GM12878 (cell line): Measurements from ENCODE around the gene ZNF701. TPM values are rescaled to one million over a fixed set of nuclear protein-coding genes. Genes with fewer than 3 reads are reported as not detected.

Experiments
- ATAC-seq: fragments of 200-7000 bp; cut with Tn5 transposase; 3 replicates; pipeline ENCODE4 v1.9.1; 2020; ENCODE audit warnings: mild to moderate bottlenecking, moderate library complexity
- BruUV-seq: library from RNA; stranded (reverse); fragments of 400-500 nt; replicated peaks from 2 replicates; lab custom pipeline; 2021; lab: Mats Ljungman, UMichigan
- CTCF ChIA-PET: fragments of 300-600 bp; sonication (Branson Sonifier 250); formaldehyde crosslinking; extraction: SDS; loops from one replicate; lab custom pipeline; 2021; ENCODE audit warnings: inconsistent platforms; lab: Yijun Ruan, JAX
- POLR2A ChIA-PET: fragments of 350-600 bp; formaldehyde crosslinking; extraction: SDS; loops from one replicate; lab custom pipeline; 2021; ENCODE audit warnings: inconsistent platforms; lab: Charles Lee
- RAD21 ChIA-PET: fragments of 300-600 bp; sonication (Branson Sonifier 250); formaldehyde crosslinking; loops from one replicate; lab custom pipeline; 2023; ENCODE audit warnings: antibody characterized with exemption; ENCODE audit not compliant: unreplicated experiment; lab: Charles Lee
- SMC1A ChIA-PET: fragments of 300-600 bp; sonication (Branson Sonifier 250); formaldehyde crosslinking; loops from one replicate; lab custom pipeline; 2023; ENCODE audit not compliant: unreplicated experiment, uncharacterized antibody; lab: Charles Lee
- DNase-seq: peaks from one replicate; pipeline ENCODE4 v3.0.0-alpha.2; 2011; ENCODE audit warnings: low read depth, low spot score
- FAIRE-seq: peaks from 3 replicates; lab custom pipeline; 2011; peaks lifted over from hg19 to GRCh38; lab: Jason Lieb, UNC
- H2AFZ ChIP-seq: 2 replicates; pipeline ENCODE4 v1.6.0; 2011; ENCODE audit warnings: low read depth, low read length, control low read depth; ENCODE audit not compliant: control insufficient read depth
- H3K27ac ChIP-seq: 2 replicates; pipeline ENCODE4 v1.5.1; 2011; ENCODE audit warnings: control low read depth; ENCODE audit not compliant: control insufficient read depth, insufficient read depth
- H3K27me3 ChIP-seq, 2 experiments: replicated peaks in 1 of 2; 2 replicates each; pipeline versions ENCODE4 v1.6.0 to v1.6.1; 2011; ENCODE audit warnings: low read length in 1 of 2; ENCODE audit not compliant: control insufficient read depth in 2 of 2, insufficient read depth in 2 of 2
- H3K36me3 ChIP-seq, 2 experiments: 2 replicates each; pipeline ENCODE4 v1.5.1; 2011; ENCODE audit warnings: low read length in 1 of 2; ENCODE audit not compliant: control insufficient read depth in 2 of 2, insufficient read depth in 2 of 2
- H3K4me1 ChIP-seq: 2 replicates; pipeline ENCODE4 v1.6.1; 2011; ENCODE audit warnings: mild to moderate bottlenecking, low read length, moderate library complexity, mixed read lengths; ENCODE audit not compliant: control insufficient read depth, insufficient read depth
- H3K4me2 ChIP-seq: 2 replicates; pipeline ENCODE4 v1.6.0; 2011; ENCODE audit warnings: control low read depth; ENCODE audit not compliant: control insufficient read depth, insufficient read depth
- H3K4me3 ChIP-seq: fragments of 200-600 bp; sonication (generic); 2 replicates; pipeline ENCODE4 v1.5.1; 2016
- H3K79me2 ChIP-seq: 2 replicates; pipeline ENCODE4 v1.6.0; 2011; ENCODE audit warnings: low read length; ENCODE audit not compliant: control insufficient read depth, insufficient read depth
- H3K9ac ChIP-seq: 2 replicates; pipeline ENCODE4 v1.8.0; 2011; ENCODE audit warnings: low read length, control low read depth, mixed read lengths; ENCODE audit not compliant: control insufficient read depth, insufficient read depth
- H3K9me3 ChIP-seq: replicated peaks from 3 replicates; pipeline ENCODE4 v1.5.1; 2011; ENCODE audit warnings: mild to moderate bottlenecking, low read length; ENCODE audit not compliant: control insufficient read depth, insufficient read depth
- H4K20me1 ChIP-seq: 2 replicates; pipeline ENCODE4 v1.6.0; 2011; ENCODE audit not compliant: control insufficient read depth, insufficient read depth
- ETV6 ChIP-seq, 2 experiments: fragments of 450-650 bp in 1 of 2; IDR thresholded peaks in 1 of 2; conservative IDR thresholded peaks in 1 of 2; 2 replicates each; pipeline ENCODE4 v1.6.1; 2014; ENCODE audit warnings: antibody characterized with exemption in 1 of 2, borderline replicate concordance in 1 of 2, low read depth in 1 of 2, mild to moderate bottlenecking in 1 of 2, moderate library complexity in 1 of 2
- RUNX3 ChIP-seq: IDR thresholded peaks from 2 replicates; pipeline ENCODE4 v1.6.1; 2012; ENCODE audit warnings: low read length, inconsistent platforms
- SRF ChIP-seq, 2 experiments: IDR thresholded peaks; 2 replicates each; pipeline ENCODE4 v1.6.1; 2011; ENCODE audit warnings: low read depth in 2 of 2, low read length in 2 of 2, mild to moderate bottlenecking in 1 of 2, moderate library complexity in 1 of 2
- WGBS: methylation state at CpG from one replicate; pipeline ENCODE4 v1.1.6; 2016; ENCODE audit warnings: low lambda C conversion rate; ENCODE audit not compliant: insufficient replicate concordance, insufficient coverage; ENCODE audit errors: missing lambda C conversion rate; 5-methylcytosine and 5-hydroxymethylcytosine counted together
- in situ Hi-C: fragments of 300-500 bp; cut with MboI; formaldehyde crosslinking; loops from 9 replicates; pipeline ENCODE4 v1.14.3; 2018; ENCODE audit warnings: mixed read lengths
- intact Hi-C: fragments of 100-400 bp; cut with micrococcal nuclease; formaldehyde crosslinking; loops from one replicate; pipeline ENCODE4 v1.14.2; 2022; ENCODE audit not compliant: unreplicated experiment
- polyA plus RNA-seq, 11 experiments: library from polyadenylated mRNA; depleted of rRNA in 4 of 11; unstranded in 6 of 11; stranded (reverse) in 5 of 11; fragments of >200 nt; fragmentation: Nextera tagmentation in 4 of 11; fragmentation: Illumina TruSeq in 1 of 11; extraction: Ambion mirVana in 4 of 11; extraction: Trizol in 1 of 11; gene quantifications; 1 replicate in 1 of 11; 2 replicates in 10 of 11; pipeline versions ENCODE4 v1.2.1 to v1.2.3, GENCODE V29; 2011 to 2016; ENCODE audit warnings: inconsistent platforms in 2 of 11, missing spikeins in 2 of 11, low read depth in 1 of 11
- small RNA-seq: library from RNA; depleted of rRNA; stranded (forward); fragments of <200 nt; gene quantifications from one replicate; pipeline ENCODE3, GENCODE V24; 2014
- total RNA-seq, 4 experiments: library from RNA; depleted of rRNA in 3 of 4; stranded (reverse); fragments of >200 nt in 3 of 4; fragmentation: Illumina TruSeq in 1 of 4; extraction: Trizol in 1 of 4; gene quantifications; 2 replicates each; pipeline versions ENCODE4 v1.2.1 to v1.2.3, GENCODE V29; 2013 to 2021
- TF ChIP-seq, protein P1 (sequence below): IDR thresholded peaks from 2 replicates; pipeline ENCODE4 v1.6.1; 2012; ENCODE audit warnings: mild to moderate bottlenecking, low read depth, low read length

ZNF701 gene
- total and polyA plus RNA-seq, 10 of the 15 experiments (the other 5 are each of a cell fraction or from before 2014, with no cell fraction given) = 3.1 to 18.1 (median 8.0) TPM

DNA sequence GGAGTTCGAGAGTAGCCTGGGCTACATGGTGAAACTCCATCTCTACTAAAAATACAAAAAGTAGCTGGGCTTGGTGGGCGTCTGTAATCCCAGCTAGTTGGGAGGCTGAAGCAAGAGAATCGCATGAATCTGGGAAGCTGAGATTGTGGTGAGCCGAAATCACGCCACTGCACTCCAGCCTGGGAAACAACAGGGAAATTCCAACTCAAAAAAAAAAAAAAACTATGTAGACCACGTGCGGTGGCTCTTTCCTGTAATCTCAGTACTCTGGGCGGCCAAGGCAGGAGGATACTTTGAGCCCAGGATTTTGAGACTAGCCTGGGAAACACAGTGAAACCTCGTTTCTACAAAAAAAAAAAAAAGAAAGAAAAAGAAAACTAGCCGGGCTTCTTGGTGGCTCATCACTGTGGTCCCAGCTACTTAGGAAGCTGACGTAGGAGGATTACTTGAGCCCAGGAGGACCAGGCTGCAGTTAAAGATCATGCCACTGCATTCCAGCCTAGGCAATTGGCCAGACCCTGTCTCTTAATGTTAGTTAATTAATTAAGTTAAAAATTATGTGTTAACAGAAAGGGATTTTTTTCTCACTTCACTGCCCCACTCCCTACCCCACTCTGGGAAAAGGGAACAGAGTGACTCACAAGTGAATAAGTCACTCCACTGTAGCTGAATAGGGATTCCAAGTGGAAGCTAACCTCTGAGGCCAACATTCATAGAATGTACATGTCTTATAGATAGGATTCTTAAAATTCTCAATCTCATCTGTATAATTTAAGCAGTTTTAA is 65.9 kb downstream of the ZNF701 start:
- CTCF ChIA-PET = interaction anchor here (0.9 kb wide), 1 partner anchor 13 kb away, joined by 3 read pairs; no protein-coding TSS in a partner anchor
- intact Hi-C loops = loop anchor here (5.0 kb wide), 1 partner anchor 99 kb away; no protein-coding TSS in a partner anchor

More for the DNA sequence above, 65.9 kb downstream of the ZNF701 start:
- no peaks in the 10 kb centered on the region for H4K20me1 ChIP-seq
- POLR2A ChIA-PET = no interaction called here
- DNase-seq = no peak
- TF ChIP-seq, protein P1, sequence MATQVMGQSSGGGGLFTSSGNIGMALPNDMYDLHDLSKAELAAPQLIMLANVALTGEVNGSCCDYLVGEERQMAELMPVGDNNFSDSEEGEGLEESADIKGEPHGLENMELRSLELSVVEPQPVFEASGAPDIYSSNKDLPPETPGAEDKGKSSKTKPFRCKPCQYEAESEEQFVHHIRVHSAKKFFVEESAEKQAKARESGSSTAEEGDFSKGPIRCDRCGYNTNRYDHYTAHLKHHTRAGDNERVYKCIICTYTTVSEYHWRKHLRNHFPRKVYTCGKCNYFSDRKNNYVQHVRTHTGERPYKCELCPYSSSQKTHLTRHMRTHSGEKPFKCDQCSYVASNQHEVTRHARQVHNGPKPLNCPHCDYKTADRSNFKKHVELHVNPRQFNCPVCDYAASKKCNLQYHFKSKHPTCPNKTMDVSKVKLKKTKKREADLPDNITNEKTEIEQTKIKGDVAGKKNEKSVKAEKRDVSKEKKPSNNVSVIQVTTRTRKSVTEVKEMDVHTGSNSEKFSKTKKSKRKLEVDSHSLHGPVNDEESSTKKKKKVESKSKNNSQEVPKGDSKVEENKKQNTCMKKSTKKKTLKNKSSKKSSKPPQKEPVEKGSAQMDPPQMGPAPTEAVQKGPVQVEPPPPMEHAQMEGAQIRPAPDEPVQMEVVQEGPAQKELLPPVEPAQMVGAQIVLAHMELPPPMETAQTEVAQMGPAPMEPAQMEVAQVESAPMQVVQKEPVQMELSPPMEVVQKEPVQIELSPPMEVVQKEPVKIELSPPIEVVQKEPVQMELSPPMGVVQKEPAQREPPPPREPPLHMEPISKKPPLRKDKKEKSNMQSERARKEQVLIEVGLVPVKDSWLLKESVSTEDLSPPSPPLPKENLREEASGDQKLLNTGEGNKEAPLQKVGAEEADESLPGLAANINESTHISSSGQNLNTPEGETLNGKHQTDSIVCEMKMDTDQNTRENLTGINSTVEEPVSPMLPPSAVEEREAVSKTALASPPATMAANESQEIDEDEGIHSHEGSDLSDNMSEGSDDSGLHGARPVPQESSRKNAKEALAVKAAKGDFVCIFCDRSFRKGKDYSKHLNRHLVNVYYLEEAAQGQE = no peak
- TF ChIP-seq ETV6 (conservative IDR thresholded peaks at IDR 0.05 in 1 of 2, IDR thresholded peaks at IDR 0.05 in 1 of 2; ENCODE audit: borderline replicate concordance in 1 of 2, low read depth in 1 of 2) (no peak), SRF (IDR thresholded peaks at IDR 0.05; ENCODE audit: low read depth in 2 of 2, low read length in 2 of 2) (no peak), RUNX3 (no peak)
- no peak overlapping the region for H3K9ac ChIP-seq
- no peaks in the 10 kb centered on the region for H3K4me1 ChIP-seq
- no peak for ATAC-seq
- no peak for FAIRE-seq
- no peak overlapping the region for H3K4me2 ChIP-seq
- no peaks in the 10 kb centered on the region; the same call in 1 of the 2 replicates for H3K79me2 ChIP-seq
- WGBS = 94% methylated on average over 9 of the region's 11 CpGs
- no peak overlapping the region for H2AFZ ChIP-seq
- no TSS peak for BruUV-seq
- H3K9me3 ChIP-seq = peaks cover 2% of the 10 kb centered on the region; the same call in 1 of the 3 replicates
- H3K27ac ChIP-seq = no peak overlapping the region
- no peak overlapping the region for H3K4me3 ChIP-seq
- SMC1A ChIA-PET = interaction anchor here (0.6 to 1.2 kb wide), 3 partner anchors 33 to 156 kb away, joined by 3 read pairs; no protein-coding TSS in a partner anchor
- H3K36me3 ChIP-seq = no peaks in the 10 kb centered on the region; a peak in 2 of 4 replicates
- H3K27me3 ChIP-seq = no peaks in the 10 kb centered on the region
- in situ Hi-C loops = no loop called here
- RAD21 ChIA-PET = interaction anchor here (1.1 kb wide), 1 partner anchor 53 kb away, joined by 3 read pairs; no protein-coding TSS in a partner anchor

Small RNA genes within 50 kb of the gene (small RNA-seq; reads per million reads assigned to genes)
- not detected for gene RPL39P34

Other genes with a start within 250 kb of the ZNF701 start
Only the 7 nearest of the 9 such genes appear.
- 14.3 and 14.4 TPM in 2 replicates for gene ZNF880, start 200.4 kb upstream of the ZNF701 start, total RNA-seq (2014; rRNA removed)
- 23.6 and 28.3 TPM in 2 replicates for gene ZNF880, start 200.4 kb upstream of the ZNF701 start, total RNA-seq (2014; rRNA removed; fragmentation: Illumina TruSeq; extraction: Trizol)
- 14.4 and 14.7 TPM in 2 replicates for gene ZNF880, start 200.4 kb upstream of the ZNF701 start, total RNA-seq (2021)
- gene ZNF880, start 200.4 kb upstream of the ZNF701 start, polyA plus RNA-seq (2011; rRNA removed) = 15.9 and 19.6 TPM in 2 replicates
- gene ZNF880, start 200.4 kb upstream of the ZNF701 start, polyA plus RNA-seq (2014; fragmentation: Illumina TruSeq; extraction: Trizol) = 22.4 and 35.8 TPM in 2 replicates
- gene ZNF880, start 200.4 kb upstream of the ZNF701 start, polyA plus RNA-seq (2014; fragmentation: Nextera tagmentation; extraction: Ambion mirVana) = 10 to 100 TPM; 43.1 to 45.2 TPM
- gene ZNF880, start 200.4 kb upstream of the ZNF701 start, polyA plus RNA-seq (2014; rRNA removed) = 17.2 and 19.8 TPM in 2 replicates
- gene ZNF880, start 200.4 kb upstream of the ZNF701 start, polyA plus RNA-seq (2016; fragmentation: Nextera tagmentation; extraction: Ambion mirVana) = 10 to 100 TPM; 21.4 to 23.3 TPM
- 4.9 and 6.7 TPM in 2 replicates for gene ZNF528, start 172.4 kb upstream of the ZNF701 start, total RNA-seq (2014; rRNA removed)
- 9.6 and 10.6 TPM in 2 replicates for gene ZNF528, start 172.4 kb upstream of the ZNF701 start, total RNA-seq (2014; rRNA removed; fragmentation: Illumina TruSeq; extraction: Trizol)
- gene ZNF528, start 172.4 kb upstream of the ZNF701 start, total RNA-seq (2021) = 5.5 and 7.0 TPM in 2 replicates
- 1.7 and 2.1 TPM in 2 replicates for gene ZNF528, start 172.4 kb upstream of the ZNF701 start, polyA plus RNA-seq (2011; rRNA removed)
- gene ZNF528, start 172.4 kb upstream of the ZNF701 start, polyA plus RNA-seq (2014; fragmentation: Illumina TruSeq; extraction: Trizol) = 11.9 and 14.3 TPM in 2 replicates
- gene ZNF528, start 172.4 kb upstream of the ZNF701 start, polyA plus RNA-seq (2014; fragmentation: Nextera tagmentation; extraction: Ambion mirVana) = 1 to 10 TPM; 2.9 to 6.3 TPM
- 5.9 and 10.8 TPM in 2 replicates for gene ZNF528, start 172.4 kb upstream of the ZNF701 start, polyA plus RNA-seq (2014; rRNA removed)
- 1 to 10 TPM; 5.7 to 8.2 TPM for gene ZNF528, start 172.4 kb upstream of the ZNF701 start, polyA plus RNA-seq (2016; fragmentation: Nextera tagmentation; extraction: Ambion mirVana)
- not detected in 2 replicates for gene ZNF534, start 141.1 kb upstream of the ZNF701 start, total RNA-seq (2014; rRNA removed)
- not detected in 2 replicates for gene ZNF534, start 141.1 kb upstream of the ZNF701 start, total RNA-seq (2014; rRNA removed; fragmentation: Illumina TruSeq; extraction: Trizol)
- not detected in 2 replicates for gene ZNF534, start 141.1 kb upstream of the ZNF701 start, total RNA-seq (2021)
- not detected in 2 replicates for gene ZNF534, start 141.1 kb upstream of the ZNF701 start, polyA plus RNA-seq (2011; rRNA removed)
- gene ZNF534, start 141.1 kb upstream of the ZNF701 start, polyA plus RNA-seq (2014; fragmentation: Illumina TruSeq; extraction: Trizol) = not detected in 2 replicates
- gene ZNF534, start 141.1 kb upstream of the ZNF701 start, polyA plus RNA-seq (2014; fragmentation: Nextera tagmentation; extraction: Ambion mirVana) = not detected
- gene ZNF534, start 141.1 kb upstream of the ZNF701 start, polyA plus RNA-seq (2014; rRNA removed) = not detected in 2 replicates
- under 1 TPM; 0.39 to 0.79 TPM for gene ZNF534, start 141.1 kb upstream of the ZNF701 start, polyA plus RNA-seq (2016; fragmentation: Nextera tagmentation; extraction: Ambion mirVana)
- gene ZNF578, start 116.7 kb upstream of the ZNF701 start, total RNA-seq (2014; rRNA removed) = not detected in 2 replicates
- gene ZNF578, start 116.7 kb upstream of the ZNF701 start, total RNA-seq (2014; rRNA removed; fragmentation: Illumina TruSeq; extraction: Trizol) = 0.13 TPM in 1 of 2 replicates, not detected in the other
- 0.10 TPM in 1 of 2 replicates, not detected in the other for gene ZNF578, start 116.7 kb upstream of the ZNF701 start, total RNA-seq (2021)
- 0.04 TPM in 1 of 2 replicates, not detected in the other for gene ZNF578, start 116.7 kb upstream of the ZNF701 start, polyA plus RNA-seq (2011; rRNA removed)
- gene ZNF578, start 116.7 kb upstream of the ZNF701 start, polyA plus RNA-seq (2014; fragmentation: Illumina TruSeq; extraction: Trizol) = 0.03 and 0.18 TPM in 2 replicates
- under 1 TPM in 1 of 2 experiments, not detected in 1; 0.14 TPM for gene ZNF578, start 116.7 kb upstream of the ZNF701 start, polyA plus RNA-seq (2014; fragmentation: Nextera tagmentation; extraction: Ambion mirVana)
- 0.24 TPM in 1 of 2 replicates, not detected in the other for gene ZNF578, start 116.7 kb upstream of the ZNF701 start, polyA plus RNA-seq (2014; rRNA removed)
- under 1 TPM in 1 of 2 experiments, not detected in 1; 0.43 TPM for gene ZNF578, start 116.7 kb upstream of the ZNF701 start, polyA plus RNA-seq (2016; fragmentation: Nextera tagmentation; extraction: Ambion mirVana)
- 8.9 and 10.5 TPM in 2 replicates for gene ZNF808, start 42.6 kb upstream of the ZNF701 start, total RNA-seq (2014; rRNA removed)
- gene ZNF808, start 42.6 kb upstream of the ZNF701 start, total RNA-seq (2014; rRNA removed; fragmentation: Illumina TruSeq; extraction: Trizol) = 16.4 and 16.7 TPM in 2 replicates
- gene ZNF808, start 42.6 kb upstream of the ZNF701 start, total RNA-seq (2021) = 13.8 and 20.2 TPM in 2 replicates
- gene ZNF808, start 42.6 kb upstream of the ZNF701 start, polyA plus RNA-seq (2011; rRNA removed) = 17.2 and 25.8 TPM in 2 replicates
- gene ZNF808, start 42.6 kb upstream of the ZNF701 start, polyA plus RNA-seq (2014; fragmentation: Illumina TruSeq; extraction: Trizol) = 7.8 and 8.6 TPM in 2 replicates
- 1 to 10 TPM; 2.1 to 3.7 TPM for gene ZNF808, start 42.6 kb upstream of the ZNF701 start, polyA plus RNA-seq (2014; fragmentation: Nextera tagmentation; extraction: Ambion mirVana)
- gene ZNF808, start 42.6 kb upstream of the ZNF701 start, polyA plus RNA-seq (2014; rRNA removed) = 4.2 and 5.4 TPM in 2 replicates
- 1 to 10 TPM; 6.1 to 6.7 TPM for gene ZNF808, start 42.6 kb upstream of the ZNF701 start, polyA plus RNA-seq (2016; fragmentation: Nextera tagmentation; extraction: Ambion mirVana)
- 19.7 and 27.4 TPM in 2 replicates for gene ZNF83, start 68.1 kb downstream of the ZNF701 start, total RNA-seq (2014; rRNA removed)
- gene ZNF83, start 68.1 kb downstream of the ZNF701 start, total RNA-seq (2014; rRNA removed; fragmentation: Illumina TruSeq; extraction: Trizol) = 35.2 and 37.3 TPM in 2 replicates
- 17.6 and 18.2 TPM in 2 replicates for gene ZNF83, start 68.1 kb downstream of the ZNF701 start, total RNA-seq (2021)
- 90.1 and 132 TPM in 2 replicates for gene ZNF83, start 68.1 kb downstream of the ZNF701 start, polyA plus RNA-seq (2011; rRNA removed)
- 32.0 and 51.8 TPM in 2 replicates for gene ZNF83, start 68.1 kb downstream of the ZNF701 start, polyA plus RNA-seq (2014; fragmentation: Illumina TruSeq; extraction: Trizol)
- gene ZNF83, start 68.1 kb downstream of the ZNF701 start, polyA plus RNA-seq (2014; fragmentation: Nextera tagmentation; extraction: Ambion mirVana) = 10 to 100 TPM in 1 of 2 experiments, 1 to 10 TPM in 1; 9.9 to 11.3 TPM
- gene ZNF83, start 68.1 kb downstream of the ZNF701 start, polyA plus RNA-seq (2014; rRNA removed) = 23.7 and 32.0 TPM in 2 replicates
- gene ZNF83, start 68.1 kb downstream of the ZNF701 start, polyA plus RNA-seq (2016; fragmentation: Nextera tagmentation; extraction: Ambion mirVana) = 10 to 100 TPM; 12.0 to 16.4 TPM
- gene ZNF611, start 164.8 kb downstream of the ZNF701 start, total RNA-seq (2014; rRNA removed) = 6.1 and 6.3 TPM in 2 replicates
- 9.4 and 9.5 TPM in 2 replicates for gene ZNF611, start 164.8 kb downstream of the ZNF701 start, total RNA-seq (2014; rRNA removed; fragmentation: Illumina TruSeq; extraction: Trizol)
- 16.1 and 16.8 TPM in 2 replicates for gene ZNF611, start 164.8 kb downstream of the ZNF701 start, total RNA-seq (2021)
- gene ZNF611, start 164.8 kb downstream of the ZNF701 start, polyA plus RNA-seq (2011; rRNA removed) = 8.7 and 9.0 TPM in 2 replicates
- 6.5 and 11.9 TPM in 2 replicates for gene ZNF611, start 164.8 kb downstream of the ZNF701 start, polyA plus RNA-seq (2014; fragmentation: Illumina TruSeq; extraction: Trizol)
- 1 to 10 TPM; 1.4 to 2.3 TPM for gene ZNF611, start 164.8 kb downstream of the ZNF701 start, polyA plus RNA-seq (2014; fragmentation: Nextera tagmentation; extraction: Ambion mirVana)
- 5.8 and 7.1 TPM in 2 replicates for gene ZNF611, start 164.8 kb downstream of the ZNF701 start, polyA plus RNA-seq (2014; rRNA removed)
- gene ZNF611, start 164.8 kb downstream of the ZNF701 start, polyA plus RNA-seq (2016; fragmentation: Nextera tagmentation; extraction: Ambion mirVana) = 10 to 100 TPM; 11.3 to 12.4 TPM